ENCODE measurements around the gene UQCRQ. TPM values are rescaled to one million over a fixed set of nuclear protein-coding genes. Genes with fewer than 3 reads are reported as not detected.

The UQCRQ gene
- total and polyA plus RNA-seq, 2 experiments from 2014 or later: 104 to 1,308 TPM

DNA sequence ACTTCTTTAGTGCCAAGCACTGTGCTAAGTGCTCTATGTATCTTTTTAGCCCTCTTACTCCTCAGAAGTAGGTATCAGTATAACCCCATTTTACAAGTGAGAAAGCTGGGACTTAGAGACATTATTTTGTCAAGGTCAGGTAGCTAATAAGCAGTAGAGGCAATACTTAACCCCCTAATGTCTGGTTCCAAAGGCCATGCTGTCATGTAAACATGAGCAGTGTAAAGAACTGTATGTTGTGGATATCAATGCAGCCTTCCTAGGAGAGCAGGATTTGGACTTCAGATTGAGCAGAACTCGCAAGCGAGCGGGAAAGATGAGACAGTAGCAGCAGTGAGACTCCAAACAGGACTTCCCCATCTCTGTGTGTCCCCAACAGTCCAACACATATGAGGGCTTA lies 32.4 kb upstream of the UQCRQ start:
- DNase-seq (ENCODE audit: low spot score) (no peak), ATAC-seq (no peak)
- Histone ChIP-seq H3K9me2 (ENCODE audit: insufficient read depth) (no peaks in the 10 kb centered on the region), H3F3A (replicated peaks; ENCODE audit: low read depth) (0 out of 2 replicates have a peak, but pooled peaks cover 4% of the 10 kb centered on the region), H3K79me2 (replicated peaks; ENCODE audit: insufficient read depth) (no peaks in the 10 kb centered on the region), H3K4me2 (no peak overlapping the region), H3K27me3 (ENCODE audit: insufficient read depth) (peaks cover 41% of the 10 kb centered on the region), H3K27ac (ENCODE audit: low read depth) (no peak overlapping the region), H3K4me3 (no peak overlapping the region), H4K20me1 (replicated peaks; ENCODE audit: insufficient read depth) (no peaks in the 10 kb centered on the region), H3K36me3 (ENCODE audit: insufficient read depth) (no peaks in the 10 kb centered on the region), H2AFZ (no peak overlapping the region), H3K4me1 (ENCODE audit: insufficient read depth) (no peaks in the 10 kb centered on the region)
- no peaks in the 10 kb centered on the region for H3K9me3 Mint-ChIP-seq
- peaks cover 26% of the 10 kb centered on the region for H3K27me3 Mint-ChIP-seq (ENCODE audit: insufficient read depth, low read depth, poor library complexity)
- peaks cover 4% of the 10 kb centered on the region for H3K4me1 Mint-ChIP-seq
- H3K4me3 Mint-ChIP-seq: no peak overlapping the region
- TF ChIP-seq EZH2 (IDR thresholded peaks at IDR 0.05; ENCODE audit: low read depth, unreplicated experiment) (no peak), ZNF462 (CRISPR knock-in tag; IDR thresholded peaks at IDR 0.05) (no peak), STAT1 (IDR thresholded peaks at IDR 0.05; ENCODE audit: unreplicated experiment) (no peak), CTCF (conservative IDR thresholded peaks at IDR 0.05; ENCODE audit: low read depth in 2 of 2) (no peak), CREB1 (CRISPR knock-in tag; IDR thresholded peaks at IDR 0.05; ENCODE audit: low read depth) (no peak), ZNF331 (CRISPR knock-in tag; IDR thresholded peaks at IDR 0.05; ENCODE audit: low read depth) (no peak), JUNB (IDR thresholded peaks at IDR 0.05; ENCODE audit: unreplicated experiment) (no peak), ETS1 (IDR thresholded peaks at IDR 0.05) (no peak), REST (IDR thresholded peaks at IDR 0.05; ENCODE audit: unreplicated experiment) (no peak), POLR2AphosphoS5 (IDR thresholded peaks at IDR 0.05; ENCODE audit: low read depth) (no peak), NANOG (IDR thresholded peaks at IDR 0.05; ENCODE audit: borderline replicate concordance) (no peak), EZH2phosphoT487 (IDR thresholded peaks at IDR 0.05; ENCODE audit: unreplicated experiment) (no peak), ZNF114 (CRISPR knock-in tag; IDR thresholded peaks at IDR 0.05) (no peak)
- H3K27ac Mint-ChIP-seq: no peak overlapping the region
- no peaks in the 10 kb centered on the region; the same call in 2 of the 3 replicates for H3K36me3 Mint-ChIP-seq (ENCODE audit: low read depth)

All from GM23338 (cell line).